ENCODE results near the gene MAPKAP1. TPM values are rescaled to one million over a fixed set of nuclear protein-coding genes. Genes with fewer than 3 reads are reported as not detected.

The MAPKAP1 gene
- total RNA-seq, 1 donor from 2014 or later: 49.6 TPM

GRCh38 chr9:125486152-125486508 lies 220.9 kb downstream of the MAPKAP1 start:
- DNase-seq (ENCODE audit: low spot score in 2 of 2): no peak
- Histone ChIP-seq H3K27me3 (no peaks in the 10 kb centered on the region), H3K9me3 (no peaks in the 10 kb centered on the region), H3K4me1 (no peaks in the 10 kb centered on the region), H3K27ac (no peak overlapping the region), H3K36me3 (peaks cover 1 to 8% of the 10 kb centered on the region in 2 donors), H3K4me3 (no peak overlapping the region)
- intact Hi-C loops (cut with DNase I): no loop called here
- no peak for TF ChIP-seq CTCF (IDR thresholded peaks at IDR 0.05)

- no peaks in the 10 kb centered on the region for H3K9me3 ChIP-seq
- no peaks in the 10 kb centered on the region for H3K27me3 ChIP-seq
- no peak overlapping the region for H3K4me3 ChIP-seq
- TF ChIP-seq CTCF (IDR thresholded peaks at IDR 0.05): no peak
- intact Hi-C loops (cut with DNase I): no loop called here
- peaks cover 4 to 8% of the 10 kb centered on the region in 2 donors for H3K36me3 ChIP-seq
- DNase-seq (ENCODE audit: low spot score in 2 of 2): no peak
- H3K27ac ChIP-seq: no peak overlapping the region
- H3K4me1 ChIP-seq: no peaks in the 10 kb centered on the region
Observed at GRCh38 chr9:125485471-125486151, 221.4 kb downstream of the MAPKAP1 start.

GRCh38 chr9:125484350-125485282 lies 222.4 kb downstream of the MAPKAP1 start:
- Histone ChIP-seq H3K4me1 (no peaks in the 10 kb centered on the region), H3K27ac (no peak overlapping the region)

GRCh38 chr9:125483697-125484096 lies 223.3 kb downstream of the MAPKAP1 start:
- H3K36me3 ChIP-seq: peaks cover 4 to 14% of the 10 kb centered on the region in 2 donors
- DNase-seq (ENCODE audit: low spot score in 2 of 2): no peak
- intact Hi-C loops (cut with DNase I): no loop called here
- no peak for TF ChIP-seq CTCF (IDR thresholded peaks at IDR 0.05)
- no peaks in the 10 kb centered on the region for H3K9me3 ChIP-seq
- H3K4me1 ChIP-seq: no peaks in the 10 kb centered on the region
- no peak overlapping the region for H3K27ac ChIP-seq
- H3K4me3 ChIP-seq: no peak overlapping the region
- no peaks in the 10 kb centered on the region for H3K27me3 ChIP-seq

More at GRCh38 chr9:125484350-125485282, 222.4 kb downstream of the MAPKAP1 start:
- intact Hi-C loops (cut with DNase I): no loop called here
- no peak overlapping the region for H3K4me3 ChIP-seq
- H3K27me3 ChIP-seq: no peaks in the 10 kb centered on the region
- no peak for TF ChIP-seq CTCF (IDR thresholded peaks at IDR 0.05)
- DNase-seq (ENCODE audit: low spot score in 2 of 2): no peak
- no peaks in the 10 kb centered on the region for H3K9me3 ChIP-seq
- peaks cover 4 to 13% of the 10 kb centered on the region in 2 donors for H3K36me3 ChIP-seq

GRCh38 chr9:125479846-125480615 lies 227.0 kb downstream of the MAPKAP1 start:
- TF ChIP-seq CTCF (IDR thresholded peaks at IDR 0.05): no peak
- peaks cover 13 to 14% of the 10 kb centered on the region in 2 donors for H3K36me3 ChIP-seq
- no peak for DNase-seq (ENCODE audit: low spot score in 2 of 2)
- no peak overlapping the region for H3K4me3 ChIP-seq
- intact Hi-C loops (cut with DNase I): no loop called here
- H3K27ac ChIP-seq: no peak overlapping the region
- no peaks in the 10 kb centered on the region for H3K4me1 ChIP-seq
- H3K27me3 ChIP-seq: no peaks in the 10 kb centered on the region
- no peaks in the 10 kb centered on the region for H3K9me3 ChIP-seq

All from ascending aorta (tissue), 2 donors.